Heart left ventricle (tissue), 13 donors: Measurements from ENCODE around the gene OR5B17.

Experiments used
- POLR2A ChIP-seq, 2 donors: fragments of 450-650 bp; IDR thresholded peaks; one replicate each; pipeline ENCODE4 v1.6.1; 2017; ENCODE audit warnings: antibody characterized with exemption in 2 of 2, mild to moderate bottlenecking in 2 of 2, moderate library complexity in 2 of 2
- TF ChIP-seq, protein P1 (sequence below), 12 donors: fragments of 200-600 bp; sonication (generic) in 4 of 12; IDR thresholded peaks; one replicate each; pipeline versions ENCODE4 v1.5.0 to v1.8.0; 2018 to 2022; ENCODE audit warnings: antibody characterized with exemption in 12 of 12, mild to moderate bottlenecking in 5 of 12
- donor health status: ischemic (EF 13 %, LVEDD 7.1; RV severe dilation, severe dysfunction).
- donor health status: DM: no; HTN: yes; CAD: no.
- donor health status: DM: no; HTN: no; CAD: no.
- donor health status: ischemic (EF 25% LVEDD 6.9; RV normal size, moderate dysfunction).
- donor health status: ischemic (EF 25% LVEDD 5.7; RV mildly dilated, moderate dysfunction).
- donor health status: ischemic (EF 35%, LVEDD 5.7; RV mildly dilated, moderate dysfunction).
- donor health status: nonischemic (EF 11% LVEDD 7.7; RV severe dilation, severe dysfunction).
- donor health status: DM: yes; HTN: yes; CAD: no.
- donor health status: PGD.
- donor health status: ischemic (EF 29% LVEDD 5.4; RV normal size, mild dysfunction).
- donor health status: nonischemic (EF 23%, LVEDD 6.1; RV moderate dilation, normal function).

DNA sequence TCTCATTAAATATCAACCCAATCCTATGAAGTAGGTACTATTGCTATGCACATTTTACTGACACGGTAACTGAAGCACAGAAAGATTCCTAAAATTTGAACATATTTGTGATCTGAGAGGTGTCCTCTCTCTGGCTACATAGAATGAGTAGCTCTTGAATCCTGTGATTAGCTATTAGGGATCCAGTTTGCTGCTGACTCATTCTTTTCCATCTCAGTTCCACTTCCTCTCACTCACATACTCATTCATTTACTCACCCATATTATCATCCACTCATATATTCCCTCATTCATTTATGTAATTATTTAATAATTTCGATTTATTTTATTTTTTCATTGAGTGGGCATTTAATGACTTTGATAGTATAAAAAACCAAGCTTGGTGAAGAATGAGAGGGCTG is 42.7 kb downstream of the OR5B17 start:
- TF ChIP-seq, protein P1, sequence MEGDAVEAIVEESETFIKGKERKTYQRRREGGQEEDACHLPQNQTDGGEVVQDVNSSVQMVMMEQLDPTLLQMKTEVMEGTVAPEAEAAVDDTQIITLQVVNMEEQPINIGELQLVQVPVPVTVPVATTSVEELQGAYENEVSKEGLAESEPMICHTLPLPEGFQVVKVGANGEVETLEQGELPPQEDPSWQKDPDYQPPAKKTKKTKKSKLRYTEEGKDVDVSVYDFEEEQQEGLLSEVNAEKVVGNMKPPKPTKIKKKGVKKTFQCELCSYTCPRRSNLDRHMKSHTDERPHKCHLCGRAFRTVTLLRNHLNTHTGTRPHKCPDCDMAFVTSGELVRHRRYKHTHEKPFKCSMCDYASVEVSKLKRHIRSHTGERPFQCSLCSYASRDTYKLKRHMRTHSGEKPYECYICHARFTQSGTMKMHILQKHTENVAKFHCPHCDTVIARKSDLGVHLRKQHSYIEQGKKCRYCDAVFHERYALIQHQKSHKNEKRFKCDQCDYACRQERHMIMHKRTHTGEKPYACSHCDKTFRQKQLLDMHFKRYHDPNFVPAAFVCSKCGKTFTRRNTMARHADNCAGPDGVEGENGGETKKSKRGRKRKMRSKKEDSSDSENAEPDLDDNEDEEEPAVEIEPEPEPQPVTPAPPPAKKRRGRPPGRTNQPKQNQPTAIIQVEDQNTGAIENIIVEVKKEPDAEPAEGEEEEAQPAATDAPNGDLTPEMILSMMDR (IDR thresholded peaks at IDR 0.05): no peak
- TF ChIP-seq POLR2A (IDR thresholded peaks at IDR 0.05): no peak
